HCT116 (cell line): ENCODE data around the gene CDX1.

Experiments
- CEBPB ChIP-seq: IDR thresholded peaks from 2 replicates; pipeline ENCODE4 v1.6.1; 2012; ENCODE audit warnings: low read depth
- POLR2A ChIP-seq: IDR thresholded peaks from 2 replicates; pipeline ENCODE4 v1.7.0; 2011; ENCODE audit warnings: borderline replicate concordance; ENCODE audit not compliant: insufficient read depth, insufficient read length; ENCODE audit errors: extremely low read depth
- POLR2AphosphoS5 ChIP-seq: IDR thresholded peaks from 2 replicates; pipeline ENCODE4 v1.6.1; 2011; ENCODE audit warnings: mild to moderate bottlenecking, low read depth, low read length, moderate library complexity
- TF ChIP-seq, protein P1 (sequence below), 3 experiments: fragments of 200-600 bp in 1 of 3; sonication (generic) in 1 of 3; IDR thresholded peaks in 2 of 3; conservative IDR thresholded peaks in 1 of 3; 2 replicates each; pipeline ENCODE4 v1.5.1; 2012 to 2017; ENCODE audit warnings: low read depth in 2 of 3, low read length in 2 of 3, antibody characterized with exemption in 1 of 3, borderline replicate concordance in 1 of 3, control low read depth in 1 of 3, mild to moderate bottlenecking in 1 of 3, mixed read lengths in 1 of 3, mixed run types in 1 of 3, moderate library complexity in 1 of 3; ENCODE audit not compliant: insufficient read depth in 1 of 3
- TF ChIP-seq, protein P2 (sequence below): IDR thresholded peaks from 2 replicates; pipeline ENCODE4 v1.6.1; 2012

DNA sequence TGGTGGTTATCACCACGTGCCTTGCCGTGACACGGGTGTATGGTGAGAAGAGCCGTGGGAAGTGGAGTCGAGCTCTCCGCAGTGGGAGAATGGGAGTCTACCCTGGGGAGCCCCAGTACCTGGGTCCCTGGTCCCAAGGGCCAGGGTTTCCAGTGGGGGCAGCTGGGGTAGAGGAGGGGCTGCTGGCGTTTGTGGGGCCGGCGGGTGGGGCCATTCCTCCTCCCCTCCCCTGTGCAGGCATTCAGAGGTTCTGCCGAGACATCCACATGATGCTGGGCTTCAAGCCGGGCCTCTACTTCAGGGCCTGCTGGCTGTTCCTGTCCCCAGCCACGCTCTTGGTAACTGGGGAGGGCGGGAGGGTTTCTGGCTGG is 38.0 kb downstream of the CDX1 start:
- TF ChIP-seq POLR2AphosphoS5 (no peak), POLR2A (no peak), CEBPB (no peak)
- TF ChIP-seq, protein P1, sequence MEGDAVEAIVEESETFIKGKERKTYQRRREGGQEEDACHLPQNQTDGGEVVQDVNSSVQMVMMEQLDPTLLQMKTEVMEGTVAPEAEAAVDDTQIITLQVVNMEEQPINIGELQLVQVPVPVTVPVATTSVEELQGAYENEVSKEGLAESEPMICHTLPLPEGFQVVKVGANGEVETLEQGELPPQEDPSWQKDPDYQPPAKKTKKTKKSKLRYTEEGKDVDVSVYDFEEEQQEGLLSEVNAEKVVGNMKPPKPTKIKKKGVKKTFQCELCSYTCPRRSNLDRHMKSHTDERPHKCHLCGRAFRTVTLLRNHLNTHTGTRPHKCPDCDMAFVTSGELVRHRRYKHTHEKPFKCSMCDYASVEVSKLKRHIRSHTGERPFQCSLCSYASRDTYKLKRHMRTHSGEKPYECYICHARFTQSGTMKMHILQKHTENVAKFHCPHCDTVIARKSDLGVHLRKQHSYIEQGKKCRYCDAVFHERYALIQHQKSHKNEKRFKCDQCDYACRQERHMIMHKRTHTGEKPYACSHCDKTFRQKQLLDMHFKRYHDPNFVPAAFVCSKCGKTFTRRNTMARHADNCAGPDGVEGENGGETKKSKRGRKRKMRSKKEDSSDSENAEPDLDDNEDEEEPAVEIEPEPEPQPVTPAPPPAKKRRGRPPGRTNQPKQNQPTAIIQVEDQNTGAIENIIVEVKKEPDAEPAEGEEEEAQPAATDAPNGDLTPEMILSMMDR (IDR thresholded peaks at IDR 0.05 in 2 of 3, conservative IDR thresholded peaks at IDR 0.05 in 1 of 3; ENCODE audit: borderline replicate concordance in 1 of 3, insufficient read depth in 1 of 3, low read depth in 2 of 3, low read length in 2 of 3): no peak
- TF ChIP-seq, protein P2, sequence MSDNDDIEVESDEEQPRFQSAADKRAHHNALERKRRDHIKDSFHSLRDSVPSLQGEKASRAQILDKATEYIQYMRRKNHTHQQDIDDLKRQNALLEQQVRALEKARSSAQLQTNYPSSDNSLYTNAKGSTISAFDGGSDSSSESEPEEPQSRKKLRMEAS: no peak
